ENCODE results near the gene CD2.

CD2 gene

DNA sequence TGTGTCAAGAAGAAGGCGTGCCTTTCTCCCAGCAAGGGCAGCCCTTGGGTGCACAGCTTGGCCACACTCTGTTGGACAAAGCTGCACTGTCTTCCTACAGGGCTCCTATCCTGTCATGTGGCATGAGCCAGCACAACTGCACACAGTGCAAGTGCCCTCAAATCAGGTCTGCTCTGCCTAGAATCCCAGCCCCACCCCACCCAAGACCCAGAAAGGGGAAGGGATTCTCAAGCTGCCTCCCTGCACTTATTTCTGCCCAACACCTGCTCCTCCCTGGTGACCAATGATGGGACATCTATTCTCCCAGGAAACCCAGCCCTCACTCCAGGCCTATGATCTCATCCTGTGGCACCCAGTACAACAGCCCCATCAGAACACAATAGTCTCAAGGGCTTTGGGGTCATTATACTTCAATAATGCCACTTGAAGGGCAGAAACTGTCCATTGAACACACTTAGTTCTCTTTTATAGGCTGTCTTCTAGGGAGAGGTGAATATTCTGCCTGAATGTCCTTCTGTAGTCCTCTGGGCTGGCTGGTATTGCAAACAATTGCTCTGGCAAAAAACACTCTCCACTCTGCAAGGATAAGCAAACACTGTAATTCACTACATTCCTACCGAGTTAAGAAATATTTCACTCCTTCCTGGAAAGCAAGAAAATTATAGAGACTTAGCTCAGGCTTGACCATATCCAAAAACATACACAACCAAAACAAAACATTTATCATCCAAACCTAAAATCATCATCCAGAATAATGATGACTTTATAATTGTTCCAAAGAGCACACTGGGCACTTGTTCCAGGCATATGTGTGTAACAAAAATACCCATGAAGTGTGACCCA lies 43.6 kb upstream of the CD2 start:
- no peak for TF ChIP-seq CTCF (IDR thresholded peaks at IDR 0.05; ENCODE audit: low read depth, low read length)
- in situ Hi-C loops (cut with HindIII; ENCODE audit: low sequenced_read_pairs) = no loop called here
- DNase-seq (ENCODE audit: low read depth, low spot score) = no peak
- H3K4me3 ChIP-seq (ENCODE audit: low read depth, low read length) = no peak overlapping the region

- no peak overlapping the region for H3K4me3 ChIP-seq (ENCODE audit: low read depth, low read length)
- TF ChIP-seq CTCF (IDR thresholded peaks at IDR 0.05; ENCODE audit: low read depth, low read length) = no peak
- in situ Hi-C loops (cut with HindIII; ENCODE audit: low sequenced_read_pairs) = no loop called here
- no peak for DNase-seq (ENCODE audit: low read depth, low spot score)
Observed at GRCh38 chr1:116711263-116711840, 42.9 kb upstream of the CD2 start.

- TF ChIP-seq CTCF (IDR thresholded peaks at IDR 0.05; ENCODE audit: low read depth, low read length) = no peak
- no peak overlapping the region for H3K4me3 ChIP-seq (ENCODE audit: low read depth, low read length)
- in situ Hi-C loops (cut with HindIII; ENCODE audit: low sequenced_read_pairs) = no loop called here
- no peak for DNase-seq (ENCODE audit: low read depth, low spot score)
Observed at GRCh38 chr1:116712510-116712909, 41.7 kb upstream of the CD2 start.

- DNase-seq (ENCODE audit: low read depth, low spot score) = no peak
- no peak for TF ChIP-seq CTCF (IDR thresholded peaks at IDR 0.05; ENCODE audit: low read depth, low read length)
- in situ Hi-C loops (cut with HindIII; ENCODE audit: low sequenced_read_pairs) = no loop called here
- no peak overlapping the region for H3K4me3 ChIP-seq (ENCODE audit: low read depth, low read length)
Observed at GRCh38 chr1:116713474-116713873, 40.8 kb upstream of the CD2 start.

GRCh38 chr1:116716391-116716790 lies 37.8 kb upstream of the CD2 start:
- no peak overlapping the region for H3K4me3 ChIP-seq (ENCODE audit: low read depth, low read length)
- no peak for DNase-seq (ENCODE audit: low read depth, low spot score)
- in situ Hi-C loops (cut with HindIII; ENCODE audit: low sequenced_read_pairs) = no loop called here
- no peak for TF ChIP-seq CTCF (IDR thresholded peaks at IDR 0.05; ENCODE audit: low read depth, low read length)

- no peak for DNase-seq (ENCODE audit: low read depth, low spot score)
- H3K4me3 ChIP-seq (ENCODE audit: low read depth, low read length) = no peak overlapping the region
- no peak for TF ChIP-seq CTCF (IDR thresholded peaks at IDR 0.05; ENCODE audit: low read depth, low read length)
- in situ Hi-C loops (cut with HindIII; ENCODE audit: low sequenced_read_pairs) = no loop called here
Observed at GRCh38 chr1:116717318-116717717, 36.9 kb upstream of the CD2 start.
